Stimulated activated CD4-positive, alpha-beta T cell treated with anti-CD3 and anti-CD28 coated beads, Interleukin-1b, Interleukin-23, amount 100 ng/mL, for 48 hours (primary cell): ENCODE measurements around the gene ZBTB8OS.

Experiments
- DNase-seq: peaks from one replicate; pipeline ENCODE4 v3.0.0-alpha.2; 2020

The ZBTB8OS gene

GRCh38 chr1:32606565-32607371 is 43.6 kb downstream of the ZBTB8OS start:
- no peak for DNase-seq

GRCh38 chr1:32605711-32606424 is 44.5 kb downstream of the ZBTB8OS start:
- DNase-seq = no peak

GRCh38 chr1:32600034-32600433 is 50.3 kb downstream of the ZBTB8OS start:
- DNase-seq = no peak

- no peak for DNase-seq
These were observed 57.4 kb downstream of the ZBTB8OS start for GRCh38 chr1:32592943-32593342.

GRCh38 chr1:32580348-32581017 is 69.9 kb downstream of the ZBTB8OS start:
- DNase-seq = no peak
